Suprapubic skin (tissue), 4 donors: ENCODE measurements around the gene SYT13.
"Not testable (repeated sequence)": the region's sequence is repeated elsewhere in the genome, so short reads cannot be mapped to it uniquely, and the experiment has no call there.

ENCODE experiments used
- EP300 ChIP-seq: sonication (generic); formaldehyde crosslinking; IDR thresholded peaks from one replicate; pipeline ENCODE4 v1.6.1; 2017; ENCODE audit warnings: antibody characterized with exemption
- POLR2A ChIP-seq, 2 donors: fragments of 450-650 bp; IDR thresholded peaks; one replicate each; pipeline ENCODE4 v1.6.1; 2017; ENCODE audit warnings: antibody characterized with exemption in 2 of 2, mild to moderate bottlenecking in 2 of 2, moderate library complexity in 2 of 2
- POLR2AphosphoS5 ChIP-seq, 3 donors: sonication (generic); formaldehyde crosslinking; IDR thresholded peaks; one replicate each; pipeline ENCODE4 v1.6.1; 2017; ENCODE audit warnings: antibody characterized with exemption in 3 of 3
- TF ChIP-seq, protein P1 (sequence below), 2 donors: fragments of 200-600 bp in 1 of 2; fragments of 450-650 bp in 1 of 2; sonication (generic) in 1 of 2; IDR thresholded peaks; one replicate each; pipeline ENCODE4 v1.5.1; 2016 to 2019; ENCODE audit warnings: antibody characterized with exemption in 2 of 2, mild to moderate bottlenecking in 1 of 2, moderate library complexity in 1 of 2

DNA sequence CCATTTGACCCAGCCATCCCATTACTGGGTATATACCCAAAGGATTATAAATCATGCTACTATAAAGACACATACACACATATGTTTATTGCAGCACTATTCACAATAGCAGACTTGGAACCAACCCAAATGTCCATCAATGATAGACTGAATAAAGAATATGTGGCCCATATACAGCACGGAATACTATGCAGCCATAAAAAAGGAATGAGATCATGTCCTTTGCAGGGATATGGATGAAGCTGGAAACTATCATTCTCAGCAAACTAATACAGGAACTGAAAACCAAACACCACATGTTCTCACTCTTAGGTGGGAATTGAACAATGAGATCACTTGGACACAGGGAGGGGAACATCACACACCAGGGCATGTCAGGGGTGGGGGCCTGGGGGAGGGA is 36.8 kb downstream of the SYT13 start:
- TF ChIP-seq, protein P1, sequence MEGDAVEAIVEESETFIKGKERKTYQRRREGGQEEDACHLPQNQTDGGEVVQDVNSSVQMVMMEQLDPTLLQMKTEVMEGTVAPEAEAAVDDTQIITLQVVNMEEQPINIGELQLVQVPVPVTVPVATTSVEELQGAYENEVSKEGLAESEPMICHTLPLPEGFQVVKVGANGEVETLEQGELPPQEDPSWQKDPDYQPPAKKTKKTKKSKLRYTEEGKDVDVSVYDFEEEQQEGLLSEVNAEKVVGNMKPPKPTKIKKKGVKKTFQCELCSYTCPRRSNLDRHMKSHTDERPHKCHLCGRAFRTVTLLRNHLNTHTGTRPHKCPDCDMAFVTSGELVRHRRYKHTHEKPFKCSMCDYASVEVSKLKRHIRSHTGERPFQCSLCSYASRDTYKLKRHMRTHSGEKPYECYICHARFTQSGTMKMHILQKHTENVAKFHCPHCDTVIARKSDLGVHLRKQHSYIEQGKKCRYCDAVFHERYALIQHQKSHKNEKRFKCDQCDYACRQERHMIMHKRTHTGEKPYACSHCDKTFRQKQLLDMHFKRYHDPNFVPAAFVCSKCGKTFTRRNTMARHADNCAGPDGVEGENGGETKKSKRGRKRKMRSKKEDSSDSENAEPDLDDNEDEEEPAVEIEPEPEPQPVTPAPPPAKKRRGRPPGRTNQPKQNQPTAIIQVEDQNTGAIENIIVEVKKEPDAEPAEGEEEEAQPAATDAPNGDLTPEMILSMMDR (IDR thresholded peaks at IDR 0.05): not testable (repeated sequence)
- not testable (repeated sequence) for TF ChIP-seq POLR2AphosphoS5 (IDR thresholded peaks at IDR 0.05); POLR2A (IDR thresholded peaks at IDR 0.05); EP300
